Activated gamma-delta T cell treated with Interleukin-2 at 50 U/mL for 16 hours (primary cell): ENCODE data around the gene COL16A1.

Experiments used
- DNase-seq: peaks from one replicate; pipeline ENCODE4 v3.0.0-alpha.2; 2020

Gene COL16A1

DNA sequence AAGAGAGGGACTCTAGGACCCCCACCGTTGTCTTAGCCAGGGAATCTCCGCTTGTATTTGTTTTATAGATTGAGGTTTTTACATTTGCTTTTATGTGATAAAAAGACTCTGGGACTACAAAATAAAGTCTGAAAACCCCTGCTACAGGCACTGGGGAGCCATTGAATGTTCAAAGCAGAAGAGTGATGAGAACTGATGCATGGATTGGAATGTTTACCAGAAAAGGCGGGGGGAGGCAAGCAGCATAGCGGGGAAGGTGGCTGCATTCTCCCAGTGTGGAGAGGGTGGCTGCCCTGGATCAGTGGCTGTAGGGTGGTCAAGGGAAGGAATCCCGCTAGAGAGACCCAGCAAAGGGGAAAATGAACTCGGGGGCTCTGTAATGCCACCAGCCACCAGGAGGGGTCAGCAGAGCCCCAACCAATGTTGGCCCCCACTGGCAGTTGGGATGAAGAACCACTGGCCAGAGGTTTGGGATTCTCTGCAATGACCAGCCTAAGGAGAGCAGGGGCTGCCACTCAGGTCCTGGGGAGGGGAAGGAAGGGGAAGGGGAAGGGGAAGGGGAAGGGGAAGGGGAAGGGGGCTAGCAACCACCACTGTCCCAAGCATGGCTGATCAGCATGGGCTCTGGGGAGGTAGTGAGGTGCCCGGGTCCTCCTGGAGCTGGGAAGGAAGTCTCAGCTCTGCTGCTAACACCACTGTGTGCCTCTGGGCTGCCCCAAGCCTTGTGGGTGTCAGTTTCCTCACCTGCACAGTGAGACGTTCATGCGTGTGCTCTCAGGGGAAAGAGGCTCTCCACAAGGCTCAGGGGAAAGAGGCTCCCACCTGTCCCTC is 40.0 kb downstream of the COL16A1 start:
- peak; percentile 61 for DNase-seq

- no peak for DNase-seq
These were observed 41.4 kb downstream of the COL16A1 start for GRCh38 chr1:31662463-31662862.

DNA sequence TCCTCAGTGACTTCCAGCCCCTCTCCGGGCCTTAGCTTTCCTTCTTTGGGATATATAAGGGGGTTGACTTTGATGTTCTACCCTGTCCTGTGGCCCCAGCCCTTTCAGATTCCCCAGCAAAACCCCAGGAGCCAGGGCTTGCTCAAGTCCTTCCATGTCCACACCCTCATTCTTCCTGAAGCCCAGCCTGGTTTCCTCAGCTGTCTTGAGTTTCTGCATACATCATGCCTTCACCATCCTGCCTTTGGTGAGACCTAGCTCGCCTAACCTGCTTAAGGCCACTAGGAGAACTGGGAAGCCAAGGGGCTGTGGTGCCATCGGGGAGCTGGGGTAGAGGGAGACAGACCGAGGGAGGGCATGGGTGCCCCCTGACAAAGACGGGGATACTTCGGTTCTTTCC is 42.0 kb downstream of the COL16A1 start:
- DNase-seq, result no peak

DNA sequence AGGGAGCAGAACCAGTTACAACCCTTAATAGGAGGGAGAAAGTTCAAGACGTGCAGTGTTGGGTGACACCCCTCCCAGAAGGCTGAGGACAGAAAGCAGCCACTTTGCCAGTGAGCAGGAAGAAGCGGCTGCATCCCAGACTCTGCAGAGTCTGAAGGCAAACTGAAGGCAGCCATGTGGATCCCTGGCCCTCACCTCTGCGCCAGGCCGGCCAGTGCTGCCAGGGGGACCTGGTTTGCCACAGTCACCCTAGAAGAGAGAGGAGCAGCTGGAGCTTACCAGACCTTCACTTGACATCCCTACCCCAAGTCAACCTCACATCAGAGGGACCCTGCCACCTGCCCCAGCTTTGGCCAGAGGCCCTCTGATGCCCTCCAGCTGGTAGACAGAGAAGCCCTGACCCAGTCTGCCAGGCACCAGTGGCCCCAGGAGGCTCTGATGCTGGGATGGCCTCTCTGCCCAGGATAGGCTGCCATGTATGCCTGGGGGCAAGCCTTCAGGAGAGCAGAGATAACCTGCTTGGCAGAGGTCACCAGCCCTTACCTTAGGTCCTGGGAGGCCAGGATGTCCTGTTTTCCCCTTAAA is 42.9 kb downstream of the COL16A1 start:
- no peak for DNase-seq

DNA sequence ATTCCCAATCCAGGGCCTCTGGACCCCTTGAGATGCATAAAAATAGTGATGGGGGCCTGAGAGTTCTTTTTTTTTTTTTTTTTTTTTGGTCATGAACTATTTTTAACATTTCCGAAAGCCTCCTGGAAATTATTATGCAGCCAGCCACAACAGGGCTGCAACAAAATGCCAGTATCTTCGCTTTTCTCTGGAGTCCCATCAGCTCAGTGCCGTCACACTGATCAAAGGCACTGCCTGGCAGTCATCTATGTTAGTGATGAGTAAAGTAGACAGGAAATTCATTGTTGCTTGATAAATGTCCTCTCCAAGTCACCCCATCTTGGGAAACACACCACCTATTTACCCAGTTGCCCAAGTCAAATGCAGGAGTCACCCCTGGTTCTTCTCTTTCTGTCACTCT is 43.9 kb downstream of the COL16A1 start:
- no peak for DNase-seq

DNA sequence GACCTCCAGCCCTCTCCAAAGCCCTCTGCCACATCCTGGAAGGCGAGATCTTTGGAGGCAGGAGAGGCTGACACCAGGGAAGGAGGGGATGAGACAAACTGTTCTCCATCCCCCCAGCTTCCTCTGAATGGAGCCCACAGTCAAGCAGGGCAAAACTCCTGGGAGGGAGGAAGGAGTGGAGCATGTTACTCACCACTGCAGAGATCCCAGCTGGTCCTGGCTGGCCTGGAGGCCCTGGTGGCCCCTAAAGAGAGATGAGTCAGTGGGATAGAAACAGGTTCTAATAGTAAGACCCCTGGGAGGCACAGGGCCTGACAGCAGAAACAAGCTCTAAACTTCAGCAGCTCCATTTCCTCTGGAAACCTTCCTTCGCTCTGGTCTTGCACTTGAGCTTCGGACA is 45.1 kb downstream of the COL16A1 start:
- no peak for DNase-seq

DNA sequence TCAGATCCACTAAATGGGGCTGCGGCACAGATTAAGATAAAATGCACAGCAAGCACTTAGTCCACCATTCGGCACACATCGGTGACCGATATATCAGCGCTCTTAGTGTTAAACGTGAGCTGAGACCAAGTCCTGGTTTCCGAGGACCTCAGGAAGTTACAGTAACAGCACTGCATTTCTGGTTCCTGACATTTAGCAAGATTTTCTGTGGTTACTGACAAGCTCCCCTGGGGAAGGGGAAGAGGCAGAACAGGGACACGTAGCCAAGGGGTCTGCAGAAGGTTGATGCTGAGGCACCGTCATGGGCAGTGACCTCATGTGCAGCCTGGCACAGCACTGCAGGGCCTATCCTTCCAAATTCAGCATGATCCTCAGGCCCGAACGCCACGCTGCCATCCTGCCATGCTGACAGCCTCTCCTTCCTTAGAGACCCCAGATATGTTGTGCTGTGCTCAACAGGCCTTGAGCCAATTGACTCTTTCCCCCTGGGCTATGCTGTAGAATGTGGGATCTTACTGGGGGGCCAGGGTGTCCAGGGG is 45.8 kb downstream of the COL16A1 start:
- no peak for DNase-seq

DNA sequence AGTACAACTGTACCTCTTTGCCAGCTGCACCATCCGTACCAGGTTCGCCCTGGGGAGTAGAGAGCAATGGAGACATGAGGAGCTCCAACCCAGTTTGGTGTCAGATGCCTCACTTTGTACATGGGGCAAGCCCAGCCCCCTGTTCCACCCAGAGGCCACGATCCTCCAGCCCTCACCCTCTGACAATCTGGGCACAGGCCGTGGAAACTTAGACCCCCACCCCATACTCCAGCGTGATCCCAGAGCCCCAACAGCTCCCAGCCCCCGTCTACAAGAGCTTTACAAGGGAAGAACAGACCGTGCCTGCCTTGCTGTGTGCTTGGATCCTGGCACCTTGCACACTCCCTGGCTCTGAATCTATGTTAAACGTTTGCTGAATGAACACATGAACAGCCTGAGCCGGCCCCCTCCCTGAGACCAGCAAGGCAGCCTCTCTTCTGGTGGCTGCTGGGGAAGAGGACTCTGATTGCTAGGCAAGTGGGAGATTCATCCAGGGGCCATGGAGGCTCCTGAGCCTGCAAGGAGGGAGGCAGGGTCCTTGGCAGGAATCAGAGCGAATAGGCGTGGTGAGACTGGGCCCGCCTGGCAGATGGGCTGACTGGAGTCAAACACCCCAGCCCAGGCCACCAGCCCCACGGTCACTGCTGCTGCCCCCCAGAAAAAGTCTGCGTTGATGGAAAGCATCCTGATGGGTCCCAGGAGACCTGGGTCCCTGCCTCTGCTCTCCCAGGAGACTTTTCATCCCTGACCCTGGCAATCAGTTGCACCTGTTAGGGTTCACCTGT is 46.6 kb downstream of the COL16A1 start:
- no peak for DNase-seq

DNA sequence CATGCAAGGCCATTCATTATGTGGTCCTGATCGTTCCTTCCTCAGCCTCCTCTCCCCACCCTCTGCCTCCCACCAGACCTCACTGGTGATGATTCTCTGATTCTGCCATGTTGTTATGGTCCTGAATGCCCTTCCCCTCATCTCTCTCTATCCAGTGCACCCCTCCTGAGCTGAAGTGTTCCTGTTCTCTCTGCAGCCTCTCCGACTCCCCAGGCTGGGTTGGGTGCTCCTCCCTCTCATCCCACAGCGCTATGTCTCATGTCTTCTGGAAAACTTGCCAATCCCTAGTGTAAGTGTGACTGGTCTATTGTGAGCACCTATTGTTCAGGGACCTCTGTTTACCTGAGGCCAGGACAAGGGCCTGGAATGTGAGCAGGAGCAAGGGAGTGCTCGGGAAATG is 48.1 kb downstream of the COL16A1 start:
- DNase-seq, result no peak

GRCh38 chr1:31655104-31655503 is 48.7 kb downstream of the COL16A1 start:
- DNase-seq, result no peak

GRCh38 chr1:31654474-31654776 is 49.4 kb downstream of the COL16A1 start:
- no peak for DNase-seq

DNA sequence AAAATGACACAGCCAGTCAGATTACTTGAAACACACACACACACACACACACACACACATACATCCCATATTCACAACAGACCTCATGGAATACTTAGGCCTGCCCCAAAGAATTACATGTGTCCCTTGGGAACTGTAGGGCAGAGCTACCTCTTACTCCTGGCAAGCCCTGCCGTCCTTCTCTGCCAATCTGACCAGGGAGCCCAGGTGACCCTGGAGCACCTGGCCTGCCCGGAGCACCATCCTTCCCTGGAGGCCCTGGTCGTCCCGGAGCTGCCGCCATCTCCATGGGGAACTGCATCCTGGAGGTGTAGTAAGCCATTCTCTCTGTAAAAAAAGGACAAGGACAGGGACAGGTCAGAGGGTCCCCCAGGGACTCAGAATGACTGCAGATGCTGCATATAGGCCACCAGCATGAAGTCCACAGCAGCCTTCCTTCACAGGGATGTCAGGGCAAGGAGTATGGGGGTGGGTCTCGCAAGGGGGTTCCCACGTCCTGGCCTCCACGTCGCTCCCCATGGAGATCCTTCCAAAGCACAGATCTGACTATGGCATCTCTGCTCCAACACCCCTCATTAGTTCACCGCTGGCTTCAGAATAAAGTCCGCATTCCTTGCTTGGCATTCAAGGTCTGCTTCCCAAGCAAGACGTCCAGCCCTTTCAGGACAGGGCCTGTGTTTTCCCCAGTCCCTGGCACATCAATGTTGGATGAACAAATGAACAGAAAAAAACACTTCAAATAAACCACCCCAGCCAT is 49.9 kb downstream of the COL16A1 start:
- no peak for DNase-seq

DNA sequence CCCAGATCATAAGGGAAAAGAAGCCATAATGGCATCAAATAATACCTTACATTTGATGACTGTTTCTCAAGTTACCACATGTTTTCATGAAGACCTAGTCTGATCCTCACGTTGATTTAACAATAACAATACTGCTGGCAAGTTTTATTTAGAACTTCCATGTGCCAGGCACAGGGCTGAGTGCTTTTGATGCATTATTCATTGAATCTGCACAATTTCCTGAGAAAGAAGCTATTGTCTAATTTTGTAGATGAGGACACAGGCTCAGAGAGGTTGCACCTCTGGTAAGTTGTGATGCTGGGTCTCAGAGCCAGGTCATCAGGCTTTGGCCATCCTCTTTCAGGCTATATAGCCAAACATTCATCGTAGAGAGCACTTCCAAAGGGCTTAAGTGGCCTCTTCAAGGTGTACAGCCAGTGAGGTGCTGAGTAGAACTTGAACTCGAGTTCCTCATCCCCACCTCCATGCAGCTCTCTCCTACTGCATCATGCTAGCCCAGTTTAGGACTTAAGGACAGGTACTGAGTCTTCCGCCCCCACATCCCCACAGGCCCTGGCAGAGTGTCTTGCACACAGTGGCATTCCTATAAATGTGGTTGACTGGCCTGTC is 50.8 kb downstream of the COL16A1 start:
- no peak for DNase-seq

DNA sequence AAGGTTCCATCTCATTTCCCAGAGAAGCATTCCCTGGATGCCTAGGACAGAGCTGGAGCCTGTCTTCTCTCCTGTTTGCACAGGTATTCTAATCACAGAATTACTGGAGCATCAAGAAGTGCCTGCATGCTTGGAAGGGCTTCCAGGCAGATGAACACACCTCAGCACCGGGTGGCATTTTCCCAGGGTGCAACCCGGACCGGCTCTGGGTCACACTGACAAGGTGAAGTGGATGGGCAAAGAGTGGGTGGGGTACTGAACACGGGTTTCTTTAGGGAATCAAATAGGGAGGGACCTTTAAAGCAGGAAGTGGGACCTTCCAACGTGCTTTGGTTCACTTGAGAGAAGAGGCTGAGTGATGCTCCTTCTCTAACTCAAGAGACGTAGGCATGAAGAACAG is 52.1 kb downstream of the COL16A1 start:
- no peak for DNase-seq

GRCh38 chr1:31651089-31651420 is 52.8 kb downstream of the COL16A1 start:
- no peak for DNase-seq

GRCh38 chr1:31650161-31651088 is 53.4 kb downstream of the COL16A1 start:
- DNase-seq, result no peak

DNA sequence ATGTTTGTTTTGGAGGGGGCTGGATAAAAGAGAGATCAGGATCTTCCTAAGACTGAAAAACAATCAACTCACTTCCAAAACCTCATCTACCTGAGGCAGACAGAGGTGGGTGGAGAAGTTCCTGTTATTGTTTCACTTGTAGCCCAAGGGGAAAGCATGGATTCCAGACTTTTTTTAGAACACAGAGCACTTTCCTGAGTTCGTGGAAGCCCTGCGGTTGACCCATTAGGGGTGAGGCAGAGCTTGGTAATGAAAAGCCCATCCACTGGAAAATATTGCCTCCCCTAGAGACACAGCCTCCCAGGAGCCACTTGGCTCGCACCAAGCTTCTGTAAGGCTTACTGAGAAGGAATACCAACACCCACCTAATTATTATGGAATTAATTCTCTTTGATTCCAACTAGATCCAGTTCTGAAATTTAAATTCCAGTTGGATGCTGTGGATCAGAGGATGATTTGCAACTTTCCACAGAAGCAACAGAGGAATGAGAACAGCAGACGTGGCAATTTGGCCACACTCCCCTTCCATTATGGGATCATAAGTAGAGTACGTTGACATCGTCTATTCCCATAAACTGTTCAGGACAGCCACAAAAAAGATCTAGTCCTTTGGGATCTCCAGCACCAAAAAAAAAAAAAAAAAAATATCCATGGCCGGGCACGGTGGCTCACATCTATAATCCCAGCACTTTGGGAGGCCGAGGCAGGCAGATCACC is 55.0 kb downstream of the COL16A1 start:
- DNase-seq, result no peak

GRCh38 chr1:31648190-31648589 is 55.6 kb downstream of the COL16A1 start:
- DNase-seq, result no peak

DNA sequence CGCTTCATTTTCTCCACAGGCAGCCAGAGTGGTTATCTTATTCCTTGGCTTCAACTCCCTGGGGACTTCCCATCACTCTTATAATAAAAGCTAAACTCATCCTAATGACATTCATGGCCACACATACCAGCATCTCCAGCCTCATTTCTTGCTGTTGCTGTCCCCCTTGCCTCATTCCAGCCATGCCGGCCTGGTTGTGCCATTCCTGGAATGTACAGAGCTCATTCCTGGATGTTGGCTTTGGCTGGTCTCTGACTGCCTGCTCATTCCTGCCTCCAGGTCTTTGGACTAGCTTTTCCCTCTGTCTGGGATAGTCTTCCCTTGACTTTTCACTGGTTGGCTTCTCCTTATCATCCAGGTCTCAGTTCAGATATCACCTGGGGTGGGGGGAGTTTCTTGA is 56.7 kb downstream of the COL16A1 start:
- DNase-seq, result no peak

DNA sequence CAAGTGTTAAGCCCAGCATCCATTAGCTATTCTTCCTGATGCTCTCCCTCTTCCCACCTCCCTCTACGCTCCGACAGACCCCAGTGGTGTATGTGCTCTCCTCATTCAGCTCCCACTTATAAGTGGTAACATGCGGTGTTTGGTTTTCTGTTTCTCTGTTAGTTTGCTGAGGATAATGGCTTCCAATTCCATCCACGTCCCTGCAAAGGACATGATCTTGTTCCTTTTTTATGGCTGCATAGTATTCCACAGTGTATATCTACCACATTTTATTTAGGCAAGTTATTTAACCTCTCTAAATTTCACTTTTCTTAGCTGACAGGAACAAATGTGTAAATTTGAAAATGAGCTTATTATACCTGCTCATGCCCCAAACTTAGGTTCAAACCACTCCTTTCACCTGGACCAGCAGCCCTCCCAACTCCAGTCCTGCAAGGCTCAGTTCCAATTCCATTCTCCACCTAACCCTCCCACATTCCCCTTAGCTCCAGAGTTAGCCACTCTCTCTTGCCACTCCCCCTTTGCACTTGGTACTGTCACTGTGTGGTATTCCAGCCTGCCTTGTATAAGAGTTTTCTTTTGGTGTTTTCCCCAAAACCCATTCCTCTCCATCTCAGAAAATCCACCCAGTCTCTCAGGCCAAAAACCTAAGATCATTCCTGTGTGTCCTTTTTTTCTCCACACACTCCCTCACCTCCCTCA is 57.4 kb downstream of the COL16A1 start:
- no peak for DNase-seq

DNA sequence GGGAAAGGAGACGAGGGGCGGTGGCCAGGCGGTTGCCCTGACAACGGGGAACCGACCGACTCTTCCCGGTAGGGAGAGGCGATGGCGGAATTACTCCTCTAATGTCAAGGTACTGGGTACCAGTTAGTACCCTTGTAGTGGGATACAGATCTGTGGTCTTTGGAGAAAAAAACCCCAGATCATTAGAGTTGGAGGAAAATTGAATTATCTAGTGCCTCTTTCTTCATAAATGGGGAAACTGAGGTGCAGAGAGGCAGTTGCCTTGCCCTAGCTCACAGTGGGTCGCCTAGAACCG is 58.6 kb downstream of the COL16A1 start:
- DNase-seq, result no peak
